ENCODE measurements around the gene KCNK13.
"Not testable (repeated sequence)": the region's sequence is repeated elsewhere in the genome, so short reads cannot be mapped to it uniquely, and the experiment has no call there.

KCNK13 gene

GRCh38 chr14:90060965-90061684 is 669 bp upstream of the KCNK13 start:
- peak; percentile 26 for DNase-seq

DNA sequence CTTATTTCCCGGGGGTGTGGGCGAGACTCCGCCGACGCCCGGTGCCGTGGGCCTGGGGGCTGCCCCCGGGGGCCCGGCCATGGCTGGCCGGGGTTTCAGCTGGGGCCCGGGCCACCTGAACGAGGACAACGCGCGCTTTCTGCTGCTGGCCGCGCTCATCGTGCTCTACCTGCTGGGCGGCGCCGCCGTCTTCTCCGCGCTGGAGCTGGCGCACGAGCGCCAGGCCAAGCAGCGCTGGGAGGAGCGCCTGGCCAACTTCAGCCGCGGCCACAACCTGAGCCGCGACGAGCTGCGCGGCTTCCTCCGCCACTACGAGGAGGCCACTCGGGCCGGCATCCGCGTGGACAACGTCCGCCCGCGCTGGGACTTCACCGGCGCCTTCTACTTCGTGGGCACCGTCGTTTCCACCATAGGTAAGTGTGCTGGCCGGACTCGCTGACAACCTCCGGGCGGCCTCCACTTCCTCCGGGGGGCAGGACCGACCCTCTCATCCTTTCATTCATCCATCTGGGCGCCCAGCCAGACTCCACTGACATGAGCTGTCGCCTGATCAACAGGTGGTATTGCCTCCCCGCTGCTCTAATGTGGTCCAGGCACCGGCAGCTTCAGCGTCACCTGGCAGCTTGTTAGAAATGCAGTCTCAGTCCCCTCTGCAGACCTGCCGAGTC is 467 bp downstream of the KCNK13 start:
- peak; percentile 48 for DNase-seq

- DNase-seq = no peak
Observed at GRCh38 chr14:90062822-90063539, 1.2 kb downstream of the KCNK13 start.

GRCh38 chr14:90072350-90072749 is 10.6 kb downstream of the KCNK13 start:
- DNase-seq = no peak

DNA sequence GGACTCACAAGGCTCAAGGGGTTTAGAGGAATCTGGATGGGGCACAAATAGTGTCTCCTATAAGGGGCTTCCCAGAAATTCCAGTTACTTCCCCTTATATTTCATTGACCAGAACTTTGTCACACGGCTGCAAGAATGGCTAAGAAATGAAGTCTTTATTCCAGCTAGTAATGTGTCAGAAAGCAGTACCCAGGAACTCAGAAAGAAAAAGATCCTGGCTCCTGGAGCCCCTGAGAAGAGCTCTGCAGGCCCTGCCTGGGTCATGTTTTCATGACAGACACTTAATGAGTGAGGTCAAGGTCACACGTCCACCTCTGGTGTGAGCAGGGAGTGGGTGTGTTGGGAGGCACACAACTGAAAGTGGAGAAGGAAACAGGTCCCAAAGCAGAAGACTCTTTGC is 17.8 kb downstream of the KCNK13 start:
- no peak for DNase-seq

DNA sequence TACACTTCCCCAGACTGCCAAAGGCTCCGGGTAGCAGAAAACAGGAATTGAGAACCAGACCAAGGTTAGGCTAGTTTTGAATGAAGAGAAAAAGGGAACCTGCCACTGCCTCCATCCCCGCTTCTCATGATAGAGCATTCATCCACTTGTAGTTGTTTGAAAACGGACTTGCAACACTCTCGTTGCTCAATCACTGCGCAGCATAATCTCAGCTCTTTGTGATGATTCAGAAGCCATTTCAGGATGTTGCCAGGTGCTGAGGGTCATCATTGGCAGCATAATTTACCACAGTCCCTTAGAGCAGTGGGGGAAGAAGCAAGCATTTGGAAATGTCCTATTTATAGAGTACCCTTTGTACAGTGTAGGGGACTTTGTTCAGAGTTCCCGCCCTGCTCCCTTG is 25.6 kb downstream of the KCNK13 start:
- no peak for DNase-seq

GRCh38 chr14:90088176-90088575 is 26.4 kb downstream of the KCNK13 start:
- DNase-seq = no peak

DNA sequence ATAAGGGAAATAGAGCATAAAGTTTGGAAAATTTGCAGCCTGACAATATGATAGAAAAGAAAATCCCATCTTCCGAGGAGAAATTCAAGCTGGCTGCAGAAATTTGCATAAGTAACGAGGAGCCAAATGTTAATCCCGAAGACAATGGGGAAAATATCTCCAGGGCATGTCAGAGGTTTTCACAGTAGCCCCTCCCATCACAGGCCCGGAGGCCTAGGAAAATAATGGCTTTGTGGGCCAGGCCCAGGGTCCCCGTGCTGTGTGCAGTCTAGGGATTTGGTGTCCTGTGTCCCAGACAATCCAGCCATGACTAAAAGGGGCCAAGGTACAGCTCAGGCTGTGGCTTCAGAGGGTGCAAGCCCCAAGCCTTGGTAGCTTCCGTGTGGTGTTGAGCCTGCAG is 27.7 kb downstream of the KCNK13 start:
- DNase-seq = not testable (repeated sequence)

- no peak for DNase-seq
Observed at GRCh38 chr14:90091393-90091792, 29.6 kb downstream of the KCNK13 start.

- peak; percentile 80 for DNase-seq
Observed at GRCh38 chr14:90093942-90094595, 32.3 kb downstream of the KCNK13 start.

DNA sequence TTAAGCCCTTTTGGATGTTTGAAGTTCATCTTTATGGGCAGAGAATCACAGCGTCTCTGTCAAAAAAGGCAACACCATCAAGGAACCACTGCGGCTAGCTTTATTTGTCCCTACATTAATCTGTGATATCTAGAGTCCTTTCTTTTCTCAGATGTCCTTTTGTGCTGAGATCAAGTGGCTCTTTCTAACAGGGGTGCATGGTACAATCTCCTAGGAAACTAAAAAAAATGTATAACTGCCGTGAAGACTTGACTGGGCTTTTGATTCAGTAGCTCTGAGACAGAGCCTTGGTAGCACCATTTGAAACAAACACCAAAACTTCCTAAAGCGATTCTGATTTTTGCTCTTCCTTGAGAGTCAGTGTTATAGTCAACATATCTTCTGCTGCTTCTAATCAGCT is 33.3 kb downstream of the KCNK13 start:
- DNase-seq = no peak

GRCh38 chr14:90096566-90096965 is 34.8 kb downstream of the KCNK13 start:
- DNase-seq = no peak

DNA sequence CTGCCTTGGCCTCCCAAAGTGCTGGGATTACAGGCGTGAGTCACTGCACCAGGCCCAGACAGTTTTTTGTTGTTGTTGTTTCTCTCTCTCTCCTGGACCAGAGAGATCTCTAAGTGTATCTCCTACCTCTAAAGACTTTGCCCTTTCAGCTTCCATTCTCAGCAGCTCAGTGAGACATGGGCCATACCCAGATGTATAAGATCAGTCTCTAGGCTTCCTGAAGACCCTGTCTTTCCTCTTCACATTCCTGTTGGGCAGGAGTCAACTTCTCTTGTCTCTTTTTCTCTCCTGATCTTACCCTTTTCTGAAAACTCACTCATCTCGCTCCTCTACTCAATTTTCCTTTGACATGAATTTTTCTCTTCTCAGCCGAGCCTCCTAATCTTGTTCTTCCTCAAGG is 42.0 kb downstream of the KCNK13 start:
- no peak for DNase-seq

DNA sequence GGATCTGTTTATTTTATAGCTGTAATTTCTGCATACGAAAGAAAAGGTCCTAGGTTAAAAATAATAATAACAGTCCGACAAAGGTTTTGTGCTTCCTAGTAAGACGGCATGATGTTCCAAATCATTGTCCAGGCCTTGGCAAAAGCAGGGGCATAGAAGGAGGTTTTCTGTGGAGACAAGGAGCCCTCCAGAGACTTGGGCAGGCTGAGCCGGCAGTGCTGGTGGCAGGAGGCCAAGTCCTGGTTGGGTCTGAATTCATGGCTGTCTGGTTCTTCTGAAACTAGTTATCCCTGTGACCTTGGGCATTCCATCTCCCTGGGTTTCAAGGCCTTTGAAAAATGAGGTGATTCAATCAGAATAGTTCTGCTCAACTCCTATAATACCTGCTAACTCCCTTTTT is 44.0 kb downstream of the KCNK13 start:
- no peak for DNase-seq

GRCh38 chr14:90107789-90108188 is 46.0 kb downstream of the KCNK13 start:
- no peak for DNase-seq

GRCh38 chr14:90109858-90110257 is 48.1 kb downstream of the KCNK13 start:
- DNase-seq = peak; percentile 55

DNA sequence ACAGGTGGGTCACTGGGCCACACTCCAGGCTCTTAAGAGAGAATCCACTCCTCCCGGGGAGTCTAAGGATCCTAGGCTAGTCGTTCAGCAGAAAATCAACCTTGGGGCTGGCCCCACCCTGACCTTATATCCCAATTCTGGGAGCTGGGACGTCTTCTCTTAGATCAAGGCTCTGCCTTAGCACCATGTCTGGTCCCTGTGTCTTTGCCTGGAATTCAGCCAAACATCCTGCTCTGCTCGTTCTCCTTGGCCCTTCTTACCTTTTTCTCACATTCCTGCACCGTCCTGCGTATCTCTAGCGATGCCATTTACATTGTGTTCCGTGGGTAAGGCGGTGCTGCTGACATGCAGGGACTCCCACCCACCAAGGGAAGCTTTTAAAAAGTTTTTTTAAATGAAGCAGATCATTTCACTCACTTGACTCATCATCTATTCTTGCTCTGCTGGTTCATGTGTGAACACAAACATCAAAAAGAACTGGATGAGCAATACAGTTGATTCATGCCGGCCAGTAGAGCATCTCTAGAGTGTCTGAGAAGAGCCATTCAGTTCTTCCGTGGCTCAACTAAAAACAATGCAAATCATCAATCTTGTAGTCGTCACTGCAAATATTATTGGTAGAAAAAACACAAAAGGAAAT is 50.2 kb downstream of the KCNK13 start:
- no peak for DNase-seq

DNA sequence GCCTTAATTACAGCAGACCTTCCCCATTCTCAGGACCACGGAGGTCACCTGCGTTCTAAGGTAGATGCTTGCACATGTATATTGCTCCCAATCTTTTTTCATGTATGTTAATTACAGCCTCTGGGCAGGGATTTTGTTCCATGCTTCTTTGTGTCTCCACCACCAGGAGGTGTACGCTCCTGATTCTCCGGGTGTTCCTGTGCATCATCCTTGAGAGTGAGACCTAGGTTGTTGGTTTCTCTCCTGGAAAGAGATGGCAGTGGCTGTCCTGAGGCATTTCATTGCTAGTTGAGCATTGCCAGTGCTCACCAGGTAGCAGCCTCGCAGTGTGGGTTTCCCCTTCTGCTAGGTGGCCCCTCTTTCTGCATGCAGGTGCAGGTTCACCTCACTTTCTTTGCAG is 52.8 kb downstream of the KCNK13 start:
- no peak for DNase-seq

DNA sequence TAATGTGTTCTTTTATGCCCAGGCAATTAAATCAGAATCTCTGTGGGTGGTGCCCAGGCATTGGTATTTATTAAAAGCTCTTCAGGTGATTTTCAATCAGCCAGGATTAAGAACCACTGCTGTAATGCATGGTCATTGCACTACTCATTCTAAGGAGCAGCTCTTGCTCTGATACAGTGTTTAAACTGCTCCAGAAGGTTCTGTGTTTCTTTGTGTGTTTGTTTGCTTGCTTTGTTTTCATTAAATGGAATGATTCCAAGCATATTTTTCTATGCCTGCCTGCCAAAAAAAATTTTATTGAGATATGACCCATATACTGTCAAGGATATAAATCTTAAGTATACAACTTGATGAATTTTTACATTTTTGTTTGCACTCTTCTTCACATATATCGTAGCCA is 54.0 kb downstream of the KCNK13 start:
- DNase-seq = no peak

GRCh38 chr14:90116444-90116843 is 54.6 kb downstream of the KCNK13 start:
- DNase-seq = no peak

- DNase-seq = no peak
Observed at GRCh38 chr14:90118027-90118426, 56.2 kb downstream of the KCNK13 start.

GRCh38 chr14:90126260-90126659 is 64.5 kb downstream of the KCNK13 start:
- DNase-seq = no peak

All from NCI-H82 (cell line).